NCI-H2196 (cell line): ENCODE measurements around the gene DCD.
"Not testable (repeated sequence)": the region's sequence is repeated elsewhere in the genome, so short reads cannot be mapped to it uniquely, and the experiment has no call there.

Source experiments
- DNase-seq: peaks from one replicate; lab custom pipeline; 2025; ENCODE audit not compliant: unreplicated experiment; lab: John Stamatoyannopoulos, UW

DCD gene

GRCh38 chr12:54654926-54655325, 6.8 kb upstream of the DCD start:
- DNase-seq = no peak

GRCh38 chr12:54653025-54653424, 4.9 kb upstream of the DCD start:
- DNase-seq = no peak

GRCh38 chr12:54650889-54651288, 2.7 kb upstream of the DCD start:
- DNase-seq = no peak

GRCh38 chr12:54650409-54650808, 2.2 kb upstream of the DCD start:
- no peak for DNase-seq

DNA sequence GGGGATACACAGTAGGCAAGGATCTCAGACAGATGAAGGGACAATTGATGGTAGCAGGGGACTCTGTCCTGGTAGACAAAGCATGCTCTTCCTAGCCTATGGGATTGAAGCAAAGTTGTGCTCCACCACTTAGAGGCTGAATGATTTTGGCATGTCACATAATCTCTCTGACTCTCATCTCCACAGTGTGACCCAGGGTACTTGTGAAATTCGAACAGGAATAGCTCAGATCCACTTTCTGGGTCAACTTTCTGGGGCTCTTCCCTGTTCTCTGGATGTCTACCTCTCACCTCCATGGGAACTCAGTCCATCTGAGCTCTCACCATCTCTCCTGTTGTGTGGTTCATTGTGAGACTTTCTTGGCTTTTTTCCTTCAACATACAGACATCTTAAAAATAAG, 1.7 kb upstream of the DCD start:
- DNase-seq = no peak

DNA sequence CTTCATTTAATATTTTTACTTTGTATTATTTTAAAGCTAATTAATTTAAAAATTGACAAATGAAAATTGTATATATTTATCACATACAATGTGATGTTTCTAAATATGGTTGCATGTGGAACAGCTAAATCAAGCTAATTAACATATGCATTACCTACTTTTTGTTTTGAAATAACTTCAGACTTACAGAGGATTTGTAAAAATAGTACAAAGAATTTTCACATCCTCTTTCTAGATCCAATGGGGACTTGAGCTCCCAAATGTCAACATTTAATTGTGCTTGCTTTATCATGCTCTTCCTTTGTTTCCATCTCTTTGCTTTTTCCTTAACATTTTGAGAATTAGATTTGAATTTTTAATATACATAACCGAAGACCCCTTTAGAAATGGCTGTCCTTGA, 6.6 kb downstream of the DCD start:
- no peak for DNase-seq

GRCh38 chr12:54641089-54641488, 7.1 kb downstream of the DCD start:
- no peak for DNase-seq

GRCh38 chr12:54639112-54639511, 9.1 kb downstream of the DCD start:
- not testable (repeated sequence) for DNase-seq

DNA sequence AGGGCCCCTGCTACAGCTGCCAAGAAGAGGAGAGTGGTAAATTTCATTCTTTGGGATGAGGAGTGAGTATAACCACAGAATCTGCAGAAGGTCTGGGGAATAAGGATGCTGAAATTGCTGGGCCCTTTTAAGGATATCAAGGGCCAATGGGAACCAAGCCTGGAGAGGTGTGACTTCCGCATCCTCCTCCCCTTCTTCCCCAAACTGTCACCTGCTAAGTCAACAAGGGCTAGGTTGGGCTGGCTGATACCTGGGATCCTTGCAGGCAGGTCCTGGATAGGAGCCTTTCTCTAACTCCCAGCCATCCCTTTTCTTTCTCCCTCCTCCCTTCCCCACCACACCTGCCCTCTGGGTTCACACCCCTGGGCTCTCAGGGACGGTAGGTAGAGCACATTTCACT, 13.4 kb downstream of the DCD start, which contains the start of gene LACRT:
Gene LACRT, minus strand, starts transcription at position 101 of the 400 bp plus-strand sequence. Its CDS starts 54 bp downstream, at position 47.
- no peak for DNase-seq

DNA sequence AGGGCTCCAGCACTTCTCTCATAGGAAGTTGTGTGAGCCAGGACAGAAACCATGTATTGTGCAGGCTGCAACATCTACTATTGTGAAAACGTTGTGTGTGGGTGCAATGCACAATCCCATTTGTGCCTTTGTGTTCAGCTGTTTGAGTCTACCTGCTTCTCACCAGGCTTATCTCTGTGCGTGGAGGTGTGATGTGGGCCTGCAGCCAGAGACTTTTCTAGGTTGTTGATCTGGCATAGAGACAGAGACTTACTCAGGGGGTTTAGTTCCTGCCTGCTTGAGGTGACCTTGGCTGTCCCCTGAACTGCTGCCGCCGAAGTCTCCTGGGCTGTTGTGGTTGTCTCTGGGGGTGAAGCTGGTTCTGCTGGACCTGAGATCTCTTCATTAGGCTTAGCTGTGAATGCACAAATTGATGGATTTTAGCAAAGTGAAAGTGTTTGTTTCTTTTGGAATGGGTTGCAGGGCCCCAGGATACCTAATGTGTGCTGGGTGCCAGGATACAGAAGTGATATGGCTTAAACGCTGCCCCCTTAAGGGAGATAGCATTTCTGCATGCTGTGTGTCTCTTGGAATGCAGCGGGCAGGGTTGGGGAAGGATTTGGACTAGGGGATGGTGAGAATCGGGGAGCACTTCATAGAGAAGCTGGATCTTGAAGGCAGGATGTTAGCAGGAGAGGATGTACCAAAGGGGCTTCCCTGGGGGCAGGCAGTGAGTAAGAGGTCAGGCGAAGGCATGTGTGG, 16.0 kb downstream of the DCD start:
- no peak for DNase-seq

- no peak for DNase-seq
Measured at GRCh38 chr12:54631551-54631950, 16.6 kb downstream of the DCD start.

DNA sequence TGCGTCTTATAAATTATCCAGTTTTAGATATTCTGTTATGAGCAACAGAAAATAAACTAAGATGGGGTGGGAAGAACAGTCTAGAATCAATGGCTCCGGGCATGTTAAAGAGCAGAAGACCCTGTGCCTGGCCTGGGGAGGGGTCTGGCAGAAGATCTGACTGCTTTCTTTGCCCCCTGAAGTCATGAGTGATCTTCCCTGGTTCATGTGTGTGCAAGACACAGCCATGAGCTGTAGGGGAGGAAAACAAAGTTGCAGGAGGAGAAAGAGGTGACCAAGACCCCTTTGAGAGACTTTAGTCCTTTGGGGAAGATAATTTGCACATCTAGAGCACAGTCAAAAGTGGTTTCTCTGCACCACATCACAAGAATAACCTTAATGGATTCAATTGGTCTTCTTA, 18.2 kb downstream of the DCD start:
- no peak for DNase-seq

GRCh38 chr12:54628186-54628846, 19.8 kb downstream of the DCD start:
- DNase-seq = no peak

DNA sequence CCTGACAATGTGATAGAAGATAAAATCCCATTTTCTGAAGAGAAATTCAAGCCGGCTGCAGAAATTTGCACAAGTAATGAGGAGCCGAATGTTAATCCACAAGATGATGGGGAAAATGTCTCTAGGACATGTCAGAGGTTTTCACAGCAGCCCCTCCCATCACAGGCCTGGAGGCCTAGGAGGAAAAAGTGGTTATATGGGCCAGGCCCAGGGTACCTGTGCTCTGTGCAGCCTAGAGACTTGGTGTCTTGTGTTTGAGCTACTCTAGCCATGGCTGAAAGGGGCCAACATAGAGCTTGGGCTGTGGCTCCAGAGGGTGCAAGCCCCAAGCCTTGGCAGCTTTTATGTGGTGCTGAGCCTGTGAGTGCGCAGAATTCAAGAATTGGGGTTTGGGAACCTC, 20.9 kb downstream of the DCD start:
- no peak for DNase-seq

DNA sequence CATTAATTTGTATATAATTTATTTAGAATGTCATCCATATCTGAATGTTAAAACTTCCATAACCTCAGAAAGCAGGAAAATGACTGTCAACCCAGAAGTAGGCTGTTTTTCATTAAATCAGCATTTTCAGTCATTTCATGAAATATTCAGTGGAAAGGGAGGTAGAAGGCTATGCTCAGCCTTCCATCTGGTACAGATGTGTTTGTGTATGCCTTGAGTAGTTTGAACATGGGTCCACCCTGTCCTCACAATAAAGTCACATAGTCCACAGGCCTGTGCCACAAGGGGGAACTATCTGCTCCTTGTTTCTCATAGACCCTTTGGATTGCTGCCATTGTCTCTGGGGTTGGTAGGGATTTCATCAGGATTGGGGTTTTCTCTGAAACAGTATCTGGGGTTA, 22.6 kb downstream of the DCD start:
- DNase-seq = no peak

DNA sequence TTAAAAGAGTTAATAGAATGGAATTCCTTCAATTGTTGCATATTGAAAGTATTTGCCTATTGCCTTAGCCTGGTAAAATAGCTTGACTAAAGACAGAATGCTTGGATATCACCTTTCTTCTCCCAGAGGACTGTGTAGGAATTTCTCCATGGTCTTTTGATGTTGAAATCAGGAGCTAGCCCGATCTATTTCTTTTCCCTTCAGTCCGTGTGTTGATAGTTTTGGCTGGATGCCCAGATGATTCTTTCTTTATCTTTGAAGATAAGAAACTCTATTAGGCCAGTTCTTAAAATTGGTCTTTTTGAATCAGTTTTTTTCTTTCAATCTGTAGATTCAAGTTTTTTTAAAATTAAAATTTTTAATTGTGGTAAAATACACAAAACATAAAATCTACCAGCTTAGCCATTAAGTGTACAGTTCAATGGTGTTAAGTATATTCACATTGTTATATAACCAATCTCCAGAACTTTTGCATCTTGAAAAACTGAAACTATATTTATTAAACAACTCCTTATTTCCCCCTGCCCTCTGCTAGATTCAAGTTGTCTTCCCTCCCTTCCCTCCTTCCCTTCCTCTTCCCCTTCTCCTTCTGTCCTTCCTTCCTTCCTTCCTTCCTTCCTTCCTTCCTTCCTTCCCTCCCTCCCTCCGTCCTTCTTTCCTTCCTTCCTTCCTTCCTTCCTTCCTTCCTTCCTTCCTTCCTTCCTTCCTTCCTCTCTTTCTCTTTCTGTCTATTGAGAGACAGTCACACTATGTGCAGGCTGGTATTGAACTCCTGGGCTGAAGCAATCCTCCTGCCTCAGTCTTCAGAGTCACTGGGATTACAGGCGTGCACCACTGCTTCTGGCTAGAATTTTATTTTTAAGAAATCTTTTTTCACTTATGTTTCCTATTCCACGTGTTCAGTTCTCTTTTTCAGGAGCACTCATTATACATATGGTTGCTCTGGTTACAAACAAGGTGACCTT, 23.6 kb downstream of the DCD start:
- no peak for DNase-seq

DNA sequence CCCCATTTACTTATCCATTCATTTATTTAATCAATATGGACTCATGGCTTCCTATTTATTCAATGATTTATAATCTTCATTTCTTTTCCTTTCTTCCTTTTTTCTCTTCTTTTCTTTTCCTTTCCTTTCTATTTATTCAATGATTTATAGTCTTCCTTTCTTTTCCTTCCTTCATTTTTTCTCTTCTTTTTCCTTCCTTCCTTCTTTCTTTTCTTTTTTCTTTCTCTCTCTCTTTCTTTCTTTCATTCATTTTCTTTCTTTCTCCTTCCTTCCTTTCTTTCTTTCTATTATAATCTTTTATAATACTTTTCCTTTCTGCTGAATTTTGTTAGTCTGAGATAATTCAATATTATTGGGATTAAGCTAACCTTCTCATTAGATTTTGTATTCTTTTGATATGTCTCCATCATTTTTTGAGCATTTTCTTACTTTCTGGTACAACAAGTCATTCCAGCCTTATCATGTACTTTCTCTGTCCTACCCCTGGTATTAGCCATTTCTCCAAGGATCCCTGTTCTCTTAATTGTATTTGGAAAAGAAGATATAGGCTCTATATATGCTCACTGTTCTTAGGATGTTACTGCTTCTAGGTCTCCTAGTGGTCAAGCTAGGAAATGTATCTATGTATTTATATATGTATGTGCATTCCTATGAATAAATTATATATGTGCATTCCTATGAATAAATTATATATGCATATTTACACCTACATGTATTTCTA, 25.5 kb downstream of the DCD start:
- DNase-seq = no peak

GRCh38 chr12:54616933-54617680, 31.1 kb downstream of the DCD start:
- DNase-seq = no peak

DNA sequence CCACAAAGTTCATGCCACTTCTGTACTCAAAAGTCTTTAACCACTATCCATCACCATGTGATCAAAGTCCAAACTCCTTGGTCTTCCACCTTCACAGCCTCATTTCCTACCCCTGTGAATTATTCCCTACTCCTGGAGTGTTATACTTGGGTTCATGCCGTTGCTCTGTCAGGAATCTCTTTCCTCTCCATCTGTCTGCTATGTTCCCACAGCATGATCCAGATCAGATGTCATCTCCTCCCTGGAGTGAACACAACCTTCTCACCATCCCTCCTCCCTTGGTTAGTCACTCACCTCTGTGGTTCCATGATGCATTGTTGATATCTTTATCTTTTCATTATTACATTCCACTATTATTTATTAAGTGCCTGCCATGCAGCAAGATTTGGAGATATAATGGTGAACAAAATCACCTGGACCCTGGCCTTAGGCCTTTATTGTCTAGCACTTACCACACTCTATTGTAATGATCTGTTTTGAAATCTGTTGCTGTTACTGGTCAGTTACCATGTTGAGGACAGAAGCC, 35.9 kb downstream of the DCD start:
- no peak for DNase-seq

GRCh38 chr12:54611715-54612149, 36.4 kb downstream of the DCD start:
- DNase-seq = no peak
